ENCODE results near the gene ZMYND8.
"Not testable (repeated sequence)": the region's sequence is repeated elsewhere in the genome, so short reads cannot be mapped to it uniquely, and the experiment has no call there.

The ZMYND8 gene

GRCh38 chr20:47391276-47392010 is 34.9 kb upstream of the ZMYND8 start:
- Histone ChIP-seq H3K14ac (ENCODE audit: low read length) (no peak overlapping the region), H2BK12ac (ENCODE audit: low read length) (no peak overlapping the region), H4K8ac (ENCODE audit: low read depth, low read length) (no peak overlapping the region), H3K9me3 (replicated peaks in 1 of 2; ENCODE audit: control insufficient read depth in 2 of 2, insufficient read depth in 1 of 2, low read depth in 1 of 2, low read length in 2 of 2) (no peaks in the 10 kb centered on the region), H3K9ac (ENCODE audit: low read depth, low read length, poor library complexity) (no peak overlapping the region), H3K23ac (ENCODE audit: low read depth, low read length, poor library complexity) (no peak overlapping the region), H3K36me3 (replicated peaks in 1 of 2; ENCODE audit: control insufficient read depth in 2 of 2, insufficient read depth in 2 of 2, low read length in 2 of 2) (no peaks in the 10 kb centered on the region), H3K4me2 (ENCODE audit: insufficient read depth, low read length, poor library complexity, severe bottlenecking) (no peak overlapping the region), H3K79me1 (ENCODE audit: low read depth, low read length) (no peaks in the 10 kb centered on the region), H2BK5ac (ENCODE audit: low read length) (no peak overlapping the region), H3K27ac (replicated peaks; ENCODE audit: low read length) (no peak overlapping the region), H3K27me3 (ENCODE audit: control insufficient read depth in 3 of 3, insufficient read depth in 3 of 3, low read depth in 1 of 3, low read length in 3 of 3) (no peaks in the 10 kb centered on the region), H2AFZ (ENCODE audit: low read length) (peak overlapping the region; percentile 79), H2AK5ac (ENCODE audit: low read depth, low read length) (no peak overlapping the region), H4K91ac (ENCODE audit: low read depth, low read length, poor library complexity) (no peak overlapping the region), H3K18ac (ENCODE audit: low read length) (no peak overlapping the region), H3K4me1 (ENCODE audit: control insufficient read depth in 2 of 2, insufficient read depth in 1 of 2, low read depth in 1 of 2, low read length in 2 of 2) (no peaks in the 10 kb centered on the region), H3K4me3 (ENCODE audit: low read length in 2 of 2) (no peak overlapping the region), H3K4ac (ENCODE audit: low read length) (no peak overlapping the region), H2BK120ac (ENCODE audit: low read depth, low read length) (no peak overlapping the region), H2BK15ac (ENCODE audit: low read length) (no peak overlapping the region)
- DNase-seq (ENCODE audit: low spot score): no peak
- WGBS, 2 donors (ENCODE audit: extremely low coverage in 2 of 2, insufficient read length in 2 of 2, insufficient replicate concordance in 1 of 2): no CpG with 5 or more reads among the region's 6 CpGs

GRCh38 chr20:47389867-47390347 is 33.4 kb upstream of the ZMYND8 start:
- Histone ChIP-seq H3K27ac (replicated peaks; ENCODE audit: low read length) (no peak overlapping the region), H3K4me3 (ENCODE audit: low read length in 2 of 2) (no peak overlapping the region), H3K4me2 (ENCODE audit: insufficient read depth, low read length, poor library complexity, severe bottlenecking) (no peak overlapping the region), H3K36me3 (replicated peaks in 1 of 2; ENCODE audit: control insufficient read depth in 2 of 2, insufficient read depth in 2 of 2, low read length in 2 of 2) (no peaks in the 10 kb centered on the region), H2BK12ac (ENCODE audit: low read length) (no peak overlapping the region), H2BK120ac (ENCODE audit: low read depth, low read length) (no peak overlapping the region), H3K79me1 (ENCODE audit: low read depth, low read length) (no peaks in the 10 kb centered on the region), H3K4ac (ENCODE audit: low read length) (no peak overlapping the region), H3K9me3 (replicated peaks in 1 of 2; ENCODE audit: control insufficient read depth in 2 of 2, insufficient read depth in 1 of 2, low read depth in 1 of 2, low read length in 2 of 2) (no peaks in the 10 kb centered on the region), H4K8ac (ENCODE audit: low read depth, low read length) (no peak overlapping the region), H3K18ac (ENCODE audit: low read length) (no peak overlapping the region), H2AFZ (ENCODE audit: low read length) (no peak overlapping the region), H4K91ac (ENCODE audit: low read depth, low read length, poor library complexity) (no peak overlapping the region), H3K27me3 (ENCODE audit: control insufficient read depth in 3 of 3, insufficient read depth in 3 of 3, low read depth in 1 of 3, low read length in 3 of 3) (no peaks in the 10 kb centered on the region), H3K4me1 (ENCODE audit: control insufficient read depth in 2 of 2, insufficient read depth in 1 of 2, low read depth in 1 of 2, low read length in 2 of 2) (no peaks in the 10 kb centered on the region), H2BK15ac (ENCODE audit: low read length) (no peak overlapping the region), H3K23ac (ENCODE audit: low read depth, low read length, poor library complexity) (no peak overlapping the region), H2AK5ac (ENCODE audit: low read depth, low read length) (no peak overlapping the region), H3K14ac (ENCODE audit: low read length) (no peak overlapping the region), H2BK5ac (ENCODE audit: low read length) (no peak overlapping the region), H3K9ac (ENCODE audit: low read depth, low read length, poor library complexity) (no peak overlapping the region)
- no peak for DNase-seq (ENCODE audit: low spot score)
- WGBS, 2 donors (ENCODE audit: extremely low coverage in 2 of 2, insufficient read length in 2 of 2, insufficient replicate concordance in 1 of 2): no CpG with 5 or more reads among the region's 6 CpGs

DNA sequence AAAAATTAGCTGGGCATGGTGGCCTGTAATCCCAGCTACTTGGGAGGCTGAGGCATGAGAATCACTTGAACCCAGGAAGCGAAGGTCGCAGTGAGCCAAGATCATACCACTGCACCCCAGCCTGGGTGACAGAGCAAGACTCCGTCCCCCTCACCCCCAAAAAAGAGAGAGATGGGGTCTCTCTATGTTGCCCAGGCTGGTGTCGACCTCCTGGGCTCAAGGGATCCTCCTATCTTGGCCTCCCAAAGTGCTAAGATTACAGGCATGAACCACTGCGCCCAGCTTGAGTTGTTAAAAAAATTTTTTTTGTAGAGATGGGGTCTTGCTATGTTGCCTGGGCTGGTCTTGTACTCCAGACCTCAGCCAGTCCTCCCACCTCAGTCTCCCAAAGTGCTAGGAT is 29.5 kb upstream of the ZMYND8 start:
- H4K8ac ChIP-seq (ENCODE audit: low read depth, low read length); H3K4me3 ChIP-seq (ENCODE audit: low read length in 2 of 2); H3K18ac ChIP-seq (ENCODE audit: low read length); H3K14ac ChIP-seq (ENCODE audit: low read length); H2AK5ac ChIP-seq (ENCODE audit: low read depth, low read length); H3K4me2 ChIP-seq (ENCODE audit: insufficient read depth, low read length, poor library complexity, severe bottlenecking); H2AFZ ChIP-seq (ENCODE audit: low read length); H4K91ac ChIP-seq (ENCODE audit: low read depth, low read length, poor library complexity); H3K9me3 ChIP-seq (replicated peaks in 1 of 2; ENCODE audit: control insufficient read depth in 2 of 2, insufficient read depth in 1 of 2, low read depth in 1 of 2, low read length in 2 of 2); H3K79me1 ChIP-seq (ENCODE audit: low read depth, low read length); H3K23ac ChIP-seq (ENCODE audit: low read depth, low read length, poor library complexity); H3K9ac ChIP-seq (ENCODE audit: low read depth, low read length, poor library complexity); H3K4ac ChIP-seq (ENCODE audit: low read length); H3K27ac ChIP-seq (replicated peaks; ENCODE audit: low read length); H2BK12ac ChIP-seq (ENCODE audit: low read length); H2BK120ac ChIP-seq (ENCODE audit: low read depth, low read length); H3K36me3 ChIP-seq (replicated peaks in 1 of 2; ENCODE audit: control insufficient read depth in 2 of 2, insufficient read depth in 2 of 2, low read length in 2 of 2); H3K27me3 ChIP-seq (ENCODE audit: control insufficient read depth in 3 of 3, insufficient read depth in 3 of 3, low read depth in 1 of 3, low read length in 3 of 3); H3K4me1 ChIP-seq (ENCODE audit: control insufficient read depth in 2 of 2, insufficient read depth in 1 of 2, low read depth in 1 of 2, low read length in 2 of 2); H2BK5ac ChIP-seq (ENCODE audit: low read length); DNase-seq (ENCODE audit: low spot score): not testable (repeated sequence)
- WGBS, 2 donors (ENCODE audit: extremely low coverage in 2 of 2, insufficient read length in 2 of 2, insufficient replicate concordance in 1 of 2): no CpG with 5 or more reads among the region's 5 CpGs
- H2BK15ac ChIP-seq (ENCODE audit: low read length): peak overlapping the region; percentile 58

DNA sequence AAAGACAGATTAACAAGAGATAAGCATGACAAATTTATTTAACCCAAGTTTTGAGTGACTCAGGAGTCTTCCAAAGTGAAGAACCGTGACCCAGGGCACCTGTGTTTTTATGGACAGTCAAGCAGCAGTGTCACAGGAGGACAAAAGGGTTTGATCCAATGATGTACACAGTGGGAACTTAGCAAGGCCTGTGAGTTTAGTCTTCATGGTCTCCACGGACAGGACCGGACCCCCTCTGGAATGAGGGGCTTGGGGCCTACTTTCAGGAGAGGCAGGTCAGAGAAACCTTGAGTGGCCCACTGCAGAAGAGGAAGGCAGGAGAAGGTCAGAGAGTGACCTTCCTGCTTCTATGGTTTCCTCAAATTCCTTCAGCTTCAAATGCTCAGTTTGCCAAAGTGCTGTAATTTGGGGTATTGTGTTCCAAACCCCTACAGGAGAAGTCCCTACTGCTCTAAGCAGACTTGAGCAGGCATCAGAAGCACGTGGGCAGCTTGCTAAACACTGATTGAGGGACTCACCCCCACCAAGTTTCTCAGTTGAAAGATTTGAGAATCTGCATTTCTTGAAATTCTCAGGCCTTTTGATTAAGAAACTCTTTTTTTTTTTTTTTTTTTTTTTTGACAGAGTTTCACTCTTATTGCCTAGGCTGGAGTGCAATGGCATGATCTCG is 26.4 kb upstream of the ZMYND8 start:
- peak overlapping the region; percentile 49 for H2BK15ac ChIP-seq (ENCODE audit: low read length)
- H4K8ac ChIP-seq (ENCODE audit: low read depth, low read length): no peak overlapping the region
- H2BK5ac ChIP-seq (ENCODE audit: low read length): no peak overlapping the region
- no peak overlapping the region for H3K9ac ChIP-seq (ENCODE audit: low read depth, low read length, poor library complexity)
- peak overlapping the region; percentile 53 for H3K18ac ChIP-seq (ENCODE audit: low read length)
- H2BK120ac ChIP-seq (ENCODE audit: low read depth, low read length): no peak overlapping the region
- H3K4me1 ChIP-seq (ENCODE audit: control insufficient read depth in 2 of 2, insufficient read depth in 1 of 2, low read depth in 1 of 2, low read length in 2 of 2): peaks cover 8% of the 10 kb centered on the region in 2 donors
- DNase-seq (ENCODE audit: low spot score): no peak
- no peaks in the 10 kb centered on the region for H3K36me3 ChIP-seq (replicated peaks in 1 of 2; ENCODE audit: control insufficient read depth in 2 of 2, insufficient read depth in 2 of 2, low read length in 2 of 2)
- no peak overlapping the region for H3K4me3 ChIP-seq (ENCODE audit: low read length in 2 of 2)
- H3K23ac ChIP-seq (ENCODE audit: low read depth, low read length, poor library complexity): no peak overlapping the region
- H2BK12ac ChIP-seq (ENCODE audit: low read length): peak overlapping the region; percentile 14
- peak overlapping the region; percentile 31 for H2AFZ ChIP-seq (ENCODE audit: low read length)
- no CpG with 5 or more reads among the region's 5 CpGs for WGBS, 2 donors (ENCODE audit: extremely low coverage in 2 of 2, insufficient read length in 2 of 2, insufficient replicate concordance in 1 of 2)
- H3K27ac ChIP-seq (replicated peaks; ENCODE audit: low read length): no peak overlapping the region
- H3K27me3 ChIP-seq (ENCODE audit: control insufficient read depth in 3 of 3, insufficient read depth in 3 of 3, low read depth in 1 of 3, low read length in 3 of 3): no peaks in the 10 kb centered on the region
- no peak overlapping the region for H4K91ac ChIP-seq (ENCODE audit: low read depth, low read length, poor library complexity)
- H3K4me2 ChIP-seq (ENCODE audit: insufficient read depth, low read length, poor library complexity, severe bottlenecking): no peak overlapping the region
- H3K79me1 ChIP-seq (ENCODE audit: low read depth, low read length): no peaks in the 10 kb centered on the region
- peak overlapping the region; percentile 7 for H2AK5ac ChIP-seq (ENCODE audit: low read depth, low read length)
- no peak overlapping the region for H3K14ac ChIP-seq (ENCODE audit: low read length)
- H3K9me3 ChIP-seq (replicated peaks in 1 of 2; ENCODE audit: control insufficient read depth in 2 of 2, insufficient read depth in 1 of 2, low read depth in 1 of 2, low read length in 2 of 2): no peaks in the 10 kb centered on the region
- no peak overlapping the region for H3K4ac ChIP-seq (ENCODE audit: low read length)

Measured in neuronal stem cell (in vitro differentiated cells).